Measurements from ENCODE around the gene ZNF264.
A peak's percentile ranks its signal among the peaks of the same experiment; 100 is the strongest.
"Not testable (repeated sequence)": the region's sequence is repeated elsewhere in the genome, so short reads cannot be mapped to it uniquely, and the experiment has no call there.

The ZNF264 gene

GRCh38 chr19:57171551-57172081 lies 19.7 kb upstream of the ZNF264 start:
- peak; percentile 72 for DNase-seq (ENCODE audit: low spot score)
- no peak for TF ChIP-seq CTCF (IDR thresholded peaks at IDR 0.05; ENCODE audit: borderline replicate concordance, control extremely low read depth, extremely low read depth, insufficient read depth, missing control alignments)
- in situ Hi-C loops (cut with MboI; ENCODE audit: low sequenced_read_pairs, unreplicated experiment) = no loop called here

GRCh38 chr19:57190301-57190700 lies 999 bp upstream of the ZNF264 start:
- no peak for TF ChIP-seq CTCF (IDR thresholded peaks at IDR 0.05; ENCODE audit: borderline replicate concordance, control extremely low read depth, extremely low read depth, insufficient read depth, missing control alignments)
- DNase-seq (ENCODE audit: low spot score) = no peak
- in situ Hi-C loops (cut with MboI; ENCODE audit: low sequenced_read_pairs, unreplicated experiment) = no loop called here

DNA sequence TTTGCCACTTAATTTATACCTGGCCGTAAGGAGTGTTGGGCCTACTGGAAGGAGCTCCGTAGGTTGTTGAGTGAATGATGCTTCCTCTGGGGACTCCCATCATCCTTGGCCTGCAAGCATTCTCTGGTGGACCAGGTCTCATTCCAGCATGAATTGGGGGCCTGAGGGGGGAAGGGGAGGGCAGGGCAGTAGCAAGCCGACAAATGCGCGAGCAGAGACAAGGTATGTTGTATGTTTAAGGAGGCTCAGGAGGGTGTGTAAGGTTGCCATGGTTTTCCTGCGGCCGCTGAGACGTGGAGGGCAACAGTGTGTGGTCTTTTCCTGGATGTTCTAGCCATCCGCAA lies 749 bp downstream of the ZNF264 start:
- no peak for TF ChIP-seq CTCF (IDR thresholded peaks at IDR 0.05; ENCODE audit: borderline replicate concordance, control extremely low read depth, extremely low read depth, insufficient read depth, missing control alignments)
- no peak for DNase-seq (ENCODE audit: low spot score)
- in situ Hi-C loops (cut with MboI; ENCODE audit: low sequenced_read_pairs, unreplicated experiment) = no loop called here

DNA sequence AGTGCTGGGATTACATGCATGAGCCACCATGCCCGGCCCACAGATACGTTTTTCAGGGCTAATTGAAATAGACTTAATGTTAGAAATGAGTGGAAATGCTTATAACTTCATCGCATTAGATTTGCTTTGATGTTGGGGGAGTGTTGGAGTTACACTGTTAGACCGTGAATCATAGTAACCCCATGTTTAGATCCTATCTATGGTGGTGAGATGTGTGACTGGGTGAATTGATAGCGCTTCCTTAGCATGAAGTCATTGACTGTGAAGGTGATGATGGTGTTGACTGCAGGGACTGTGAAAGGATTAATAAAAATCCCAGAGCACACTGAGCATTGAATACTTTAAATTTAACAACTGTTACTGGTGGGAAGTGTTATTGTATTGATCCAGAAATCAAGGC lies 1.7 kb downstream of the ZNF264 start:
- in situ Hi-C loops (cut with MboI; ENCODE audit: low sequenced_read_pairs, unreplicated experiment) = no loop called here
- no peak for TF ChIP-seq CTCF (IDR thresholded peaks at IDR 0.05; ENCODE audit: borderline replicate concordance, control extremely low read depth, extremely low read depth, insufficient read depth, missing control alignments)
- DNase-seq (ENCODE audit: low spot score) = no peak

DNA sequence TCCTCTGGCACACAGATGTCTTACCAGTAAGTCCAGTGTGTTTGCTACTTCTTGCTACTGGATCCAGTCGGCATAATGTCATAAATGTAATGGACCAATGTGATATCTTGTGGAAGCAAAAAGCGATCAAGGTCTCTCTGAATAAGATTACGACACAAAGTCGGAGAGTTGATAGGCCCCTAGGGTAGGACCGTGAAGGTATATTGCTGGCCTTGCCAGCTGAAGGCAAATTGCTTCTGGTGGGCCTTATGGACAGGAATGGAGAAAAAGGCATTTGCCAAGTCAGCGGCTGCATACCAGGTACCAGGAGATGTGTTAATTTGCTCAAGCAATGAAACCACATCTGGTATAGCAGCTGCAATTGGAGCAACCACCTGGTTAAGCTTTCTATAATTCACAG lies 6.6 kb downstream of the ZNF264 start:
- in situ Hi-C loops (cut with MboI; ENCODE audit: low sequenced_read_pairs, unreplicated experiment); DNase-seq (ENCODE audit: low spot score): not testable (repeated sequence)

- in situ Hi-C loops (cut with MboI; ENCODE audit: low sequenced_read_pairs, unreplicated experiment) = no loop called here
Observed at GRCh38 chr19:57202160-57202559, 10.9 kb downstream of the ZNF264 start.

GRCh38 chr19:57210381-57210780 lies 19.1 kb downstream of the ZNF264 start:
- in situ Hi-C loops (cut with MboI; ENCODE audit: low sequenced_read_pairs, unreplicated experiment) = no loop called here
- no peak for DNase-seq (ENCODE audit: low spot score)
- TF ChIP-seq CTCF (IDR thresholded peaks at IDR 0.05; ENCODE audit: borderline replicate concordance, control extremely low read depth, extremely low read depth, insufficient read depth, missing control alignments) = no peak

More at GRCh38 chr19:57202160-57202559, 10.9 kb downstream of the ZNF264 start:
- no peak for DNase-seq (ENCODE audit: low spot score)
- TF ChIP-seq CTCF (IDR thresholded peaks at IDR 0.05; ENCODE audit: borderline replicate concordance, control extremely low read depth, extremely low read depth, insufficient read depth, missing control alignments) = no peak
